SH-SY5Y (cell line): ENCODE measurements around the gene BLVRA.

Experiments
- GATA2 ChIP-seq: IDR thresholded peaks from 2 replicates; pipeline ENCODE4 v1.6.1; 2011; ENCODE audit warnings: mild to moderate bottlenecking, low read depth, low read length
- GATA3 ChIP-seq: IDR thresholded peaks from 2 replicates; pipeline ENCODE4 v1.6.1; 2011; ENCODE audit warnings: low read depth, mild to moderate bottlenecking, low read length, moderate library complexity

DNA sequence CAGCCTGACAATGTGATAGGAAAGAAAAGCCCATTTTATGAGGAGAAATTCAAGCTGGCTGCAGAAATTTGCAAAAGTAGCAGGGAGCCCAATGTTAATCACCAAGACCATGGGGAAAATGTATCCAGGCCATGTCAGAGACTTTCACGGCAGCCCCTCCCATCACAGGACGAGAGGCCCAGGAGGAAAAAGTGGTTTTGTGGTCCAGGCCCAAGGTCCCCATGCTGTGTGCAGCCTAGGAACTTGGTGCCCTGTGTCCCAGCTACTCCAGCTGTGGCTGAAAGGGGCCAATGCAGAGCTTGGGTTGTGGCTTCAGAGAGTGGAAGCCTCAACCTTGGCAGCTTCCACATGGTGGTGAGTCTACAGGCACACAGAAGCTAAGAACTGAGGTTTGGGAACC lies 41.9 kb upstream of the BLVRA start:
- TF ChIP-seq GATA3, result no peak
- no peak for TF ChIP-seq GATA2
